GM19099 (cell line): ENCODE measurements around the gene MED15.

Source experiments
- POLR2A ChIP-seq: IDR thresholded peaks from 3 replicates; pipeline ENCODE4 v1.6.1; 2011; ENCODE audit warnings: low read depth; ENCODE audit not compliant: insufficient read length; ENCODE audit errors: extremely low read depth

Gene MED15

DNA sequence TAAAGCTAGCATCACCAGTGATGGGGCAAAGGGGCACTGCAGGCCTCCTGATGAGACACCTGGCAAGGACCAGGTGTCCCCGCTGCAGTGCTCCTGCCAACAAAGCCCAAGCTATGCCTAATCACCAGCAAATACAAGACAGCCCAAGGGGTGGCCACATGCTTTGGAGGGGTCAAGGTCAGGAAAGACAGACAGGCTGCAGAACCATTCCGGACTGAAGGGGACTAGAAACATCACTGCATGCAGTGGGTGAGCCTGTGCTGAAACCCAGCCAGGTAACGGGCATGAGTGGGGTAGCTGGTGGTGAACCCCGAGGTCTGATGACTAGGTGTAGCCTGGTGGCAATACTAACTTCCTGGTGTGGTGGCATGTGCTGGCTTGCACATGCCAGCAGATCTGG is 111.1 kb downstream of the MED15 start:
- no peak for TF ChIP-seq POLR2A

DNA sequence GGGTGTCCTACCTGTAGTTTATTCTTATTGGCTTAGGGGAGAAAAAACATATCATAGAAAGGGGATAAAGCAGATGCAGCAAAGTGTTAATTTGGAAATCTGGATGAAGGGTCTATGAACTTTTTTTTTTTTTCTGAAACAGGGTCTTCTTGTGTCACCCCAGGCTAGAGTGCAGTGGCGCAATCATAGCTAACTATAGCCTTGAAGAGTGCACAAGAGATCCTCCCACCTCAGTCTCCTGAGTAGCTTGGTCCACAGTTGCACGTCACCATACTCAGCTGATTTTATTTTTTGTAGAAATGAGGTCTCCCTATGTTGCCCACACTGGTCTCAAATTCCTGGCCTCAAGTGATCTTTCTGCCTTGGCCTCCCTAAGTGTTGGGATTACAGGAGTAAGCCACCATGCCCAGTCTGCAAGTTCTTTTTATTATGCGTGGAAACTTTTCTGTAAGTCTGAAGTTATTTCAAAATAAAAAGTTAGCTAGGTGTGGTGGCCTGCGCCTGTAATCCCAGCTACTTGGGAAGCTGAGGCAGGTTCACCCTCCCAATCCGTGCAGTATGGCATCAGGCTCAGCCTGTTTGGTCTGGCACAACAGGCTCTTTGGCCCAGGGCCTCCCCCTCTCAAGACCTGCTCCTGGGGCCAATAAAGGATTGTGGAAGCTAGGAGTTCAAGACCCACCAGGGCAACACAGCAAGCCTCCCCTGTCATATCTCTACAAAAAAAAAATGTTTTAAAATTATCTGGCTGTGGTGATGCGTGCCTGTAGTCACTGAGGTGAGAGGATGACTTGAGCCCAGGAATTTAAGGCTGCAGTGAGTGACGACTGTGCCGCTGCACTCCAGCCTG is 111.9 kb downstream of the MED15 start:
- no peak for TF ChIP-seq POLR2A

DNA sequence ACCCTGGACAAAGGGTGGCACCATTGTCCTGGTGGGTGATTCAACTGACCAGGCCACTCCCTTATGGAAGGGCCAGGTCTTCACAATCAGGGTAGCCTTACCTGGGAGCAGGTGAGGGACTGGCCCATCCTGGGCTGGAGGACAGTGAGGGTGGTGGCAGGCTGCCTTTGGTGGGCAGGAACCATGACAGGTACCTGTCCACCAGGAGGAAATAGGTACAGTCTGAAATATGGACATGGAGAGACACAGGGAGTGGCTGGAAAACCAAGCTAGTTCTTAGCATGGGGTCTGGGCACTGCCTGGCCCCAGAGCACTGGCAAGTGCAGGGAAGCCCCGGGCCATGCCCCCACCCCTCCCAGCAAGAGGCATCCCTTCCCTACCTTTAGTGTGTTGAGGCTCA is 113.8 kb downstream of the MED15 start:
- no peak for TF ChIP-seq POLR2A

DNA sequence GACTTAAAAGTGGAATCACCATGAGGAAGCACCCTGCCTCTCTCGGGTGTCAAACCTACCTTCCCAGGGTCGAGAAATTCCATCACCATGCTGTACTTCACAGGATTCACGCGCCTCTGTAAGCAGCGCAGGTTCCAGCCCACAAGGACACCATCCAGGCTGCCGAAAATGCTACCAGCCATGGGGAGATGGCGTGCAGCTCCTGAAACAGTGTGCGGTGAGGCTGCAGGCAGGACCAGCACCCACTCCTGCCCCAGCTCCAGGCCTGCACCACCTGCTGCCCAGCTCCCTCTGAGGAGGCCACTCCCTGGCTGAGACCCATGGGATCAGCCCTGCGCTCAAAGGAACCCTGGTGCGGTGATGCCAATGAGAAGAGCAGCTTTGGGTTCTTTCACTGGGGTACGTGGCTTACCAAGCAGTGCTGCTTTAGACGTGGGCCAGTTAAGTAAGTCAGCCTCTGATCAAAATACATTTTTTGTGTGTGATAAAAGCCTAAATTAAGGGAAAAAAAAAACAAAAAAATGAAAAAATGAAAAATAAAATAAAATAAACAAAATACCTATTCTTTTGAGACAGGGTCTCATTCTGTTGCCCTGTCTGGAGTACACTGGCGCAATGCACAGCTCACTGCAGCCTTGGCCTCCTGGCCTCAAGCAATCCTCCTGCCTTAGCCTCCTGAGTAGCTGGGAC is 115.4 kb downstream of the MED15 start:
- TF ChIP-seq POLR2A: no peak

DNA sequence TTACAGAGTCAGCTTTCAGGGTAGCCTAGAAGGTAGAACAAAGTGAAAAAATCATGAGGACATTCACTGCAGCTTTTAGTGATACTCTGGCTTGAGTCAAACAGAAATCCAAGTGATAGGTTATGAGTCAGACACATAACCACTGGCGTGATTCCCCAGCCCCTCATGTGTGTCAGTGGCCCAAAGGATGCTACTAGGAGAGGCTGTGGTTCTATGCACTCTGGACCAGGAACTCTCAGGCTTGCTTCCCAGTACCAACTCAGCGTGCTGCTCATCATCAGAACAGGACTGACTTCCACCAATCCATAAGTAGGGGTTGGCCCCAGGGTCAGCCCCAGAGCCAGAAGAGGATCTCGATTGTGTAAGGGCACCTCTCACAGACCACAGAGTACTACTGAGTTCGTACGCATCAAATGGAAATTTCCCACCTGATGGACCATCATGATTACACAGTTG is 116.8 kb downstream of the MED15 start:
- no peak for TF ChIP-seq POLR2A

DNA sequence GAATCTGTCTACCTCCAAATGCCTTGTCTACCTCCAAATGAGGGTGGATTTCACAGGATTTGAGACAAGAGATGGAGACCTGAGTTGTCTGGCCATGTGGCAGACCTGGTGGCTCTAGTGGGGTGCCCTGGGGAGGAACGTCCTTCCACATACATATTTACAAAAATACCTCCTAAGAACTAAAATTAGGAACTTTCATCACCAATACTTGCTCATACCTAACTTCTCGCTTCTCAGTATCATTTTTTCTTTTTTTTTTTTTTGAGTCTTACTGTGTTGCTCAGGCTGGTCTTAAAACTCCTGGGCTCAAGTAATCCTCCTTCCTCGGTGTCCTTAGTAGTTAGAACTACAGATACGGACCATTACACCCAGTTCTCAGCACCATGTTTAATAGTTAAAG is 117.9 kb downstream of the MED15 start:
- no peak for TF ChIP-seq POLR2A

DNA sequence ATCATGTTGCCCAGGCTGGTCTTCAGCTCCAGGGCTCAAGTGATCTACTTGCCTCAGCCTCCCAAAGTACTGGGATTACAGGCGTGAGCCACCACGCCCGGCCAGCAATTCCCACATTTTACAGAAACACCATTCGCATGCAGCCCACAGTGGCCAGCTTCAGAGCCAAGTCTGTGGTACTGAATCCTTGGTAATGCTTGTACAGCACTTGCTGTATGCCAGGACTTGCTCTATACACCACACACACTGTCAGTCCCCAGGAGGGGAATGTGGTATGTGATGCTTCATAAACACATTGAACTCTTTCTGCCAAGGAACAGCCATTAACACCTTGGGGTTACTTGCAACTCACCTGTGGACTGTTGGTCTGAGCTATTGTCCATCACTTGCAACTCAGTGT is 119.4 kb downstream of the MED15 start:
- TF ChIP-seq POLR2A: no peak

DNA sequence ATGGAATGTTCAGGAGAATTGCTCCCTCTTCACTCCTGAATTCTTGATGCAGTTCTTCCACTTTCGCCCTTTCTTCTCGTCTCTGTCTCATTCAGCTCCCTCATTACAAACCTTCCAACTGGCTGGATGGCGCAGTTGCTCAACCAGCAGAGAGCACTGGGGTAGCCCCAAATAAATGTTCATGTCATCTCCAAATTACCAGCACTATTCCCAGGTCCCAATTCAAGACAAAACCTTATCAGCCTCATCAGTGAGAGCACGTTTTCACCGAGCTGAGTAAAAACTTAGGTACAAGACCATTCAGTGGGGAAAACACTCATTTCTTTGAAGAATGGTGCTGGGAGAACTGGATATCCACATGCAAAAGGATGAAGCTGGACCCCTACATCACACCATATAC is 120.0 kb downstream of the MED15 start:
- TF ChIP-seq POLR2A: no peak

DNA sequence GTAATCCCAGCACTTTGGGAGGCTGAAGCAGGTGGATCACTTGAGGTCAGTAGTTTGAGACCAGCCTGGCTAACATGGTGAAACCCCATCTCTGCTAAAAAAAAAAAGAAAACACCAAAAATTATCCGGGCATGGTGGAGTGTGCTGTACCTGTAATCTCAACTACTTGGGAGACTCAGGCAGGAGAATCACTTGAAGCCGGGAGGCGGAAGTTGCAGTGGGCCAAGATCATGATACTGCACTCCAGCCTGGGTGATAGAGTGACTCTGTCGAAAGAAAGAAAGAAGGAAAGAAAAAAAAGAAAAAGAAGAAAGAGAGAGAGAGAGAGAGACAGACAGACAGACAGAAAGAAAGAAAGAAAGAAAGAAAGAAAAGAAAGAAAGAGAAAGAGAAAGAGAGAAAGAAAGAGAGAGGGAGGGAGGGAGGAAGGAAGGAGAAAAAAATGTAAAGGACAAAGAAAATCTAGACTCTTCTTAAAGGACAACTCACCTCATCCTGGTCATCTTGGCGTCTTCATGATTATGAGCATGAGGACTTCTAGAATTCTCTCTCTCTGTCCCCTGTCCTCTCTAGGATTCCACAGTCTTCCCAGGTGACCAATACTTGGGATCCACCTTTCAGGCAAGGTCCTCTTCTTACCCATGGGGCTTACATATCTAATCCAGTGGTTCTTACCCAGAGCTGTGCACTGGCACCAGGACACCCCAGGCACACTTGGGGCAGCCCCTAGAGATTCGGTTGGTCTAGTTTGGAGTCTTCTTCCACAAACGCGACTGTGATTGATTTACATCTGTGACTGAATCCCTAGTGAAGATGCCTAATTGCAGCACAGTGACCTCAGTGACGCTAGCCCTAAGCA is 120.9 kb downstream of the MED15 start:
- TF ChIP-seq POLR2A: no peak

DNA sequence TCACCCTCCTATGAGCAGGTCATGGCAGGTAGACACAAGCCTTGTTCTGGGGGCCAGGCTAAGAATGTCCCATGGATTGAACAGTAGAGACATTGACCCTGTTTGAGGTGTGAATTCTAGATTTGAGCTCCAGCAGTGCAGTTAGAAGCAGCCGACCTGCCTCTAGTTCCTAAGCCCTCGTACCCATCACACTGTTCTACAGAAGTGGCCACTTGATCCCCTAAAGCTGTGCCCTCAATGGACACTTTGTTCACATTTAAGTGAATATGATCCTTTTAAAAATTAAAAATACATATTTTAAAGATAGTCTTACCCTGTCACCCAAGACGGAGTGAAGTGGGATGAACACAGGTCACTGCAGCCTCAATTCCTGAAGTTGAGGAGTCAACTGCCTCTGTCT is 122.0 kb downstream of the MED15 start:
- TF ChIP-seq POLR2A: no peak

DNA sequence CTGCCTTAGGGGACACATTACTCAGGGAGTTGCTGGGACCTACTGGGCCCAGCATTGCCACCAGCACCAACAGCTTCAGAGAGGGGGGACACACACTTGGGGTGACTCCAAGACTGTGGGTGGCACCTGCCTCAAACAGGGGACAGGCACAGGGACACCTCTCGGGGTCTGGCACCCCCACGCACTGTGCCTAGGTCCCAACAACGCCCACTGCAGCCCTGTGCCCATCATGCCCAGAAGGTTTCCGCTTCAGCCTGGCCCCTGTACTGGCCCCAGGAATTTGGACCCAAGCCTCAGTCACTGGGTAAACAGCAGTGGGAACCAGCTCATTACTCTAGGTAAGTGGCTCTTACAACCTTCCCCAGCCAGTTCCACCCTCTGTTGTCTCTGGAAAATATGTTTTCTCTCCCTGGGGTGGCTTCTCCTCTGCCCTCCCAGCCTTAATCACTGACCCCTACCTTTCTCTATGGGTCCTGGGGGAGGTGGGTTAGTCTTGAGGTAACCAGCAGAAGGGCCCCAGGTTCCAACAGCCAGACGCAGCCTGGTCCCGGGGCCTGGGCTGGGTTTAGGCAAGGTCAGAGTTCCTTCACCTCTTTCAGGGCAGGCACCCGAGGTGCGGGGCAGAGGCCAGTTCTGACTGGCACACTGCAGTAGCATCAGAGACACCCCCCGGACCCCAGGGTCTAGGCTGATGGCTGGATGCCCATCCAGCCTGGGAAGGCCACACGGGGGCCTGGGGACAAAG is 123.6 kb downstream of the MED15 start:
- TF ChIP-seq POLR2A: no peak

DNA sequence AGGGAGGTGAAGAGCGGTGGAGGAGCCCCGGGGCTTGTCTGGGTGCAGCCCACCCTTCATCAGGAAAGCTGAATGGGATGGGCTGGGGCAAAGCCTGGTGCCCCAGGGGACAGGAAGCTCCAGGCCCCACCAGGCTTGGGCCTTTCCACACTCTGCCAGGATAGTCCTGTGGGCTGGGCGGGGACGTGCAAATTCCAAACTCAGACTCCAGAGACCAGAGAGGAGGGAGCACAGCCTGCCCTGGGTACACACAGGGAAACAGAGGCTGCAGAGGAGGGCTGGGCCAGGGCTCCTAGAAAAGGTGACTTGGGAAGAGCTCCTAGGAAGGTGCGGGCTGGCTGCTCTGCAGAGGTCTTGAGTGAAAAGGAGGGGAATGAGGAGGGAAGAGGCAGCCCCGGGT is 124.7 kb downstream of the MED15 start:
- no peak for TF ChIP-seq POLR2A

DNA sequence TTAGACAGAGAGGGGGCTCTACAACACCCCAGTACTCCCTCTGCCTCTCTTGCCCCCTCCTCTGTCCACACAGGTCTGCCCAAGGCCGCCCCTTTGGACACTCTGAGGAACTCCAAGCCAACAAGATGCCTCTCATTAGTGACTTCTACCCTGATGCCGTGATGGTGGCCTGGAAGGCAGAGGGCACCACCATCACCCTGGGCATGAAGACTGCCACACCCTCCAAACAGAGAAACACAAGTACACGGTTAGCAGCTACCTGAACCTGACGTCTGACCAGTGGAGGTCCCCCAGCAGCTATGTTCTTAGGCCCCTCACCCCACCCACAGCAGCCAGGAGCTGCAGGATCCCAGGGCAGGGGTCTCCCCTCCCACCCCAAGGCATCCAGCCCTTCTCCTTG is 125.1 kb downstream of the MED15 start:
- TF ChIP-seq POLR2A: no peak

DNA sequence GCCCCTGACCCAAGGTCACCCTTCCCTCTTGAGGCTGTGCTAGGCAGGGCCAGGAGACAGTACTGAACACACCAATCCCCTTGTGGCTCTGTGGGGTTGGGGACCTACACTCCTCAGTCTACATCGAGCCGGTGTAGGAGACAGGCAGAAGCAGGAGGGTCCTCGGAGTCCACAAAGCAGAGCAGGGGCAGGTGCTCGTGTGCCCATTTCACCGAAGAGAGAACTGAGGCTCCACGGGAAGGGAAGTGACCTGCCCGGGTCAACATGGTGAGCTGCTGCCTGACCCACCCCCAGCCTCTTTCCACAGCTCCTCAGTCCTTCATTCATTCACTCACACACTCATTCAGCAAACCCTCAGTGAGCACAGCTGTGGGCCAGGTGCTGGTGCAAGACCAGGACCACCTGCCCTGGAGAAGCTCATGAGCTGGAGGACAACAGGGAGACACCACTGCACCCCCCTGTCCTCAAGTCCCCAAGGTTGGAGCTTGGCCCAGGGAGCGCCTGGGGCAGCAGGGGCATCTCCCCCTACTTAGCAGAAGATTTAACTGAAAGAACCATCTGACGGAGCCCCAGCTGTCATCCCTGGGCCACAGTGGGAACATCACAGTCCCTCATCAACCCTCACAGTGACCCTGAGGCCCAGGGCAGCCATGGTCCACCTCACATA is 127.3 kb downstream of the MED15 start:
- no peak for TF ChIP-seq POLR2A

DNA sequence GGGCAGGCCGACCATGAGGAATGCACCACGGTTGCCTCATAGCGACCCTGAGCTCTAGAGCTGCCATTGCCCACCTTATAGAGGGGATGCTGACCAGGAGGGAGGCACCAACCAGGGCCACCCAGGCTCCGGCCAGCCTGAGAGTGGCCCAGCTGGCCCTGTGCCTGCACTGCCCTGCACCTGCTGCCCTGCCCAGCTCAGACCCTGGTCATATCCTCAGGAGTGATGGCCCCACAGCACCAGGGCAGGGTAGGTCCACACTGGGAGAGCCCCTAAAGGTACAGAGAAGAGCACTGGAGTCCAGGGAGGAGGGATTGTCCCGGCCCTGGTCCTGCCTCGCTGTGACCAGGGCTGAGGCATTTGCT is 127.8 kb downstream of the MED15 start:
- no peak for TF ChIP-seq POLR2A
